ENCODE measurements around the gene NUDT17.

The NUDT17 gene

GRCh38 chr1:145892486-145893087 is 47.2 kb downstream of the NUDT17 start:
- DNase-seq (ENCODE audit: low read depth), result peak; percentile 59
- peaks cover 35% of the 10 kb centered on the region for H3K4me1 ChIP-seq (ENCODE audit: control insufficient read depth, insufficient read depth, low read length)
- no peaks in the 10 kb centered on the region for H3K36me3 ChIP-seq (ENCODE audit: control insufficient read depth, insufficient read depth, low read length, severe bottlenecking)
- peak overlapping the region; percentile 59 for H3K4me3 ChIP-seq (ENCODE audit: low read length)
- no peaks in the 10 kb centered on the region for H3K27me3 ChIP-seq (replicated peaks; ENCODE audit: control insufficient read depth, insufficient read depth, low read length)
- peak overlapping the region; percentile 79 for H3K9ac ChIP-seq (ENCODE audit: low read length)
- no peaks in the 10 kb centered on the region for H3K9me3 ChIP-seq (ENCODE audit: control insufficient read depth, low read length)

- no peak overlapping the region for H3K9ac ChIP-seq (ENCODE audit: low read length)
- peaks cover 35% of the 10 kb centered on the region for H3K4me1 ChIP-seq (ENCODE audit: control insufficient read depth, insufficient read depth, low read length)
- H3K4me3 ChIP-seq (ENCODE audit: low read length), result no peak overlapping the region
- no peak for DNase-seq (ENCODE audit: low read depth)
- no peaks in the 10 kb centered on the region for H3K27me3 ChIP-seq (replicated peaks; ENCODE audit: control insufficient read depth, insufficient read depth, low read length)
- H3K36me3 ChIP-seq (ENCODE audit: control insufficient read depth, insufficient read depth, low read length, severe bottlenecking), result no peaks in the 10 kb centered on the region
- H3K9me3 ChIP-seq (ENCODE audit: control insufficient read depth, low read length), result no peaks in the 10 kb centered on the region
Measured at GRCh38 chr1:145893306-145894055, 48.1 kb downstream of the NUDT17 start.

GRCh38 chr1:145895471-145895870 is 50.0 kb downstream of the NUDT17 start:
- Histone ChIP-seq H3K4me1 (ENCODE audit: control insufficient read depth, insufficient read depth, low read length) (peaks cover 25% of the 10 kb centered on the region), H3K4me3 (ENCODE audit: low read length) (no peak overlapping the region), H3K9me3 (ENCODE audit: control insufficient read depth, low read length) (no peaks in the 10 kb centered on the region), H3K9ac (ENCODE audit: low read length) (no peak overlapping the region), H3K27me3 (replicated peaks; ENCODE audit: control insufficient read depth, insufficient read depth, low read length) (no peaks in the 10 kb centered on the region), H3K36me3 (ENCODE audit: control insufficient read depth, insufficient read depth, low read length, severe bottlenecking) (no peaks in the 10 kb centered on the region)
- DNase-seq (ENCODE audit: low read depth), result no peak

- Histone ChIP-seq H3K27me3 (replicated peaks; ENCODE audit: control insufficient read depth, insufficient read depth, low read length) (no peaks in the 10 kb centered on the region), H3K4me3 (ENCODE audit: low read length) (no peak overlapping the region), H3K36me3 (ENCODE audit: control insufficient read depth, insufficient read depth, low read length, severe bottlenecking) (no peaks in the 10 kb centered on the region), H3K9me3 (ENCODE audit: control insufficient read depth, low read length) (no peaks in the 10 kb centered on the region), H3K4me1 (ENCODE audit: control insufficient read depth, insufficient read depth, low read length) (peaks cover 1% of the 10 kb centered on the region), H3K9ac (ENCODE audit: low read length) (no peak overlapping the region)
- DNase-seq (ENCODE audit: low read depth), result no peak
Measured at GRCh38 chr1:145897969-145898368, 52.5 kb downstream of the NUDT17 start.
